ENCODE data around the gene SRR.
A peak's percentile ranks its signal among the peaks of the same experiment; 100 is the strongest.

Gene SRR

GRCh38 chr17:2338315-2338657 is 34.5 kb downstream of the SRR start:
- H3K4me3 ChIP-seq (ENCODE audit: low read depth, low read length) = peak overlapping the region; percentile 74
- in situ Hi-C loops (cut with HindIII; ENCODE audit: low sequenced_read_pairs) = no loop called here
- peak; percentile 32 for DNase-seq (ENCODE audit: low read depth, low spot score)
- TF ChIP-seq, protein P1, sequence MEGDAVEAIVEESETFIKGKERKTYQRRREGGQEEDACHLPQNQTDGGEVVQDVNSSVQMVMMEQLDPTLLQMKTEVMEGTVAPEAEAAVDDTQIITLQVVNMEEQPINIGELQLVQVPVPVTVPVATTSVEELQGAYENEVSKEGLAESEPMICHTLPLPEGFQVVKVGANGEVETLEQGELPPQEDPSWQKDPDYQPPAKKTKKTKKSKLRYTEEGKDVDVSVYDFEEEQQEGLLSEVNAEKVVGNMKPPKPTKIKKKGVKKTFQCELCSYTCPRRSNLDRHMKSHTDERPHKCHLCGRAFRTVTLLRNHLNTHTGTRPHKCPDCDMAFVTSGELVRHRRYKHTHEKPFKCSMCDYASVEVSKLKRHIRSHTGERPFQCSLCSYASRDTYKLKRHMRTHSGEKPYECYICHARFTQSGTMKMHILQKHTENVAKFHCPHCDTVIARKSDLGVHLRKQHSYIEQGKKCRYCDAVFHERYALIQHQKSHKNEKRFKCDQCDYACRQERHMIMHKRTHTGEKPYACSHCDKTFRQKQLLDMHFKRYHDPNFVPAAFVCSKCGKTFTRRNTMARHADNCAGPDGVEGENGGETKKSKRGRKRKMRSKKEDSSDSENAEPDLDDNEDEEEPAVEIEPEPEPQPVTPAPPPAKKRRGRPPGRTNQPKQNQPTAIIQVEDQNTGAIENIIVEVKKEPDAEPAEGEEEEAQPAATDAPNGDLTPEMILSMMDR (IDR thresholded peaks at IDR 0.05; ENCODE audit: low read depth, low read length) = no peak

DNA sequence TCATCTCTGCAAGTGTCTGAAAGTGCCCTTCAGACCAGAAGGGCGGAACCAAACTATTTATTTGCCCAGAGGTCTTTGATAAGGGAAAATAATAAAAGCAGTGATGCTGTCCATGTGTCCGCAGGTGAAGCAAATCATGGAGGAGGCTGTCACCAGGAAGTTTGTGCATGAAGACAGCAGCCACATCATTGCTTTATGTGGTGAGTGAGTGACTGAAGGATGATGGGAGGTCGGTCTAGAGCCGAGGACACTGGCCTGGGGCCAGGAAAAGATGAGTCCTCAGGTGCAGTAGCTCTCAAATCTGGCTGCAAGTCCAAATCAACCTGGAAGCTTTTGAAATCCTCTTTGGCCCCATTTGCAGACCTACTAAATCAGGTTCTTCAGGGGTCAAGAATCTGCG is 39.7 kb downstream of the SRR start:
- H3K4me3 ChIP-seq (ENCODE audit: low read depth, low read length) = no peak overlapping the region
- in situ Hi-C loops (cut with HindIII; ENCODE audit: low sequenced_read_pairs) = no loop called here
- DNase-seq (ENCODE audit: low read depth, low spot score) = no peak

GRCh38 chr17:2344528-2344927 is 40.8 kb downstream of the SRR start:
- DNase-seq (ENCODE audit: low read depth, low spot score) = no peak
- TF ChIP-seq, protein P1 (IDR thresholded peaks at IDR 0.05; ENCODE audit: low read depth, low read length) = no peak
- in situ Hi-C loops (cut with HindIII; ENCODE audit: low sequenced_read_pairs) = no loop called here

More for the DNA sequence above, 39.7 kb downstream of the SRR start:
- TF ChIP-seq, protein P1 (IDR thresholded peaks at IDR 0.05; ENCODE audit: low read depth, low read length) = no peak

GRCh38 chr17:2346475-2346874 is 42.7 kb downstream of the SRR start:
- TF ChIP-seq, protein P1 (IDR thresholded peaks at IDR 0.05; ENCODE audit: low read depth, low read length) = no peak
- no peak for DNase-seq (ENCODE audit: low read depth, low spot score)
- H3K4me3 ChIP-seq (ENCODE audit: low read depth, low read length) = no peak overlapping the region
- in situ Hi-C loops (cut with HindIII; ENCODE audit: low sequenced_read_pairs) = no loop called here

More at GRCh38 chr17:2344528-2344927, 40.8 kb downstream of the SRR start:
- no peak overlapping the region for H3K4me3 ChIP-seq (ENCODE audit: low read depth, low read length)

- TF ChIP-seq, protein P1 (IDR thresholded peaks at IDR 0.05; ENCODE audit: low read depth, low read length) = no peak
- no peak overlapping the region for H3K4me3 ChIP-seq (ENCODE audit: low read depth, low read length)
- DNase-seq (ENCODE audit: low read depth, low spot score) = peak; percentile 71
- in situ Hi-C loops (cut with HindIII; ENCODE audit: low sequenced_read_pairs) = no loop called here
These were observed 44.3 kb downstream of the SRR start for GRCh38 chr17:2347805-2348685.

DNA sequence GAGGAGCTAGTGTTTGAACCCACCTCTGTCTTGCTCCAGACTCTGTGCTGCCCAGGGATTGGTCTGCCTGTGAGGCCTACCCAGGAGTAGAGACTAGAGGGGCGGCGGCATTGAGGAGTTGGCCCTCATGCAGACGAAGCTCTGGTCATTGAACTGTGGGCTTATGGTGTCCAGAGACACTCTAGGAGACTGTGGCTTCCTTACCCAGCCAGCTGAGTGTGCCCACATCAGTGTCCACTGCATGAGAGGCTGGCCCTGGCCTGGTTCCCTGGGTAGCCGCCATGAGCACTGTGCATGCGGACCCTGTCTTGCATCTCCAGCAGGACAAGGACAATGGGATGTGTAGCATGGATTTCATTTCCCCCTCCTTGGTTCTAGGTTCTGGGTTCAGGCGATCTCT is 47.5 kb downstream of the SRR start:
- no peak overlapping the region for H3K4me3 ChIP-seq (ENCODE audit: low read depth, low read length)
- DNase-seq (ENCODE audit: low read depth, low spot score) = no peak
- in situ Hi-C loops (cut with HindIII; ENCODE audit: low sequenced_read_pairs) = no loop called here
- TF ChIP-seq, protein P1 (IDR thresholded peaks at IDR 0.05; ENCODE audit: low read depth, low read length) = no peak

All from astrocyte of the spinal cord (primary cell).